HG03025 (cell line): ENCODE results near the gene DOCK10.

Experiments
- ATAC-seq: cut with Tn5 transposase; IDR thresholded peaks from one replicate; pipeline ENCODE4 v1.9.1; 2021; ENCODE audit warnings: mild to moderate bottlenecking, moderate library complexity; ENCODE audit not compliant: unreplicated experiment, low FRiP score

The DOCK10 gene

DNA sequence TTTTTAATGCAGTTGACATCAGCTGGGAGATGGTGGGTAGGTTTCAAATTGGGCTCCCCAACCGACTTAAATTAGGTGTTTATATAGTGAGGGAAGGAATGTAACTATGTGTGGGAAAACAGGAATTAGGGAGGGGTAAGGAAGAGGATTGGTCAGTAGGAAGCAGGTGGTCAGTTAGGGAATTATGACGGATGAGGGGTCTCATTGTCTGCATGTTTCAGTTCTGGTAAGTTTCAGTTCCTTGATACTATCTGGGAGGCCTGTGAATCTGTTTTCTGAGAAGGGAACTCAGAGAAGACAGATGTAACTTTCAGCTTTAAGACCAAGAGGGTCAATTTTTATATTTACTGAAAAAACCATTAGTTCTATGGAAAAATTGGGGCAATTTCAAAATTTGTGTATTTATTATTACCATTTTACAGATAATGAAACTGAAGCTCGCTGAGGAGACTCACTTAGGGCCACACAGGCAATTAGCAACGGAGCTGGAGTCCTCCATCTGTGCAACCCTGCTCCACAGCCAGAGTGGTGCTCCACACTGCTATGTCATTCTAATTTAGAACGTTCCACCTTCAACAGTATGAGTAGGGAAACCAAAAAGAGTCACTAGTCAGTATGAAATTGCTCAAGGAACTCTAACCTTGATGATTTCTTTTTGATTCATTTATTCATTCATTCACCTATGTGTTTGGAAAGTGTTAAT is 290.1 kb downstream of the DOCK10 start:
- ATAC-seq: no peak

DNA sequence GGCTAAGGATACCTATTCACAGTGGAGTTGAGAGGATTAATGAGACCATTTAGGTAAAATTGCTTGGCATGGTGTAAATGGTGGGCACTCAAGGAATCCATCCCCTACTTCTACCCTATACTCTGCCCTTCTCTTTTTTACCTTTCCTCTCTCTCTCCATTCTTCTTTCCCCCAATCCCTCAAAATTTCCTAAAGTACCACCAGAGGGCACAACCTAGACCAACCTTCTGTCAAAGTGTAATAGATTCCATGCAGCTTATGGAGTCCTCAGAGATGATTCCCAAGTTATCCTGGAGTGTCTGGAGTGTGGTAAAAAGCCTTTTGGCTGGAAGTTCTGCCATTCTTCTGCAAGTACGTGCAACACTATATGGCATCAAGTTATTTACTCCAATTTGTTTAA is 293.1 kb downstream of the DOCK10 start:
- no peak for ATAC-seq

GRCh38 chr2:224747765-224748164 is 294.5 kb downstream of the DOCK10 start:
- ATAC-seq: no peak

DNA sequence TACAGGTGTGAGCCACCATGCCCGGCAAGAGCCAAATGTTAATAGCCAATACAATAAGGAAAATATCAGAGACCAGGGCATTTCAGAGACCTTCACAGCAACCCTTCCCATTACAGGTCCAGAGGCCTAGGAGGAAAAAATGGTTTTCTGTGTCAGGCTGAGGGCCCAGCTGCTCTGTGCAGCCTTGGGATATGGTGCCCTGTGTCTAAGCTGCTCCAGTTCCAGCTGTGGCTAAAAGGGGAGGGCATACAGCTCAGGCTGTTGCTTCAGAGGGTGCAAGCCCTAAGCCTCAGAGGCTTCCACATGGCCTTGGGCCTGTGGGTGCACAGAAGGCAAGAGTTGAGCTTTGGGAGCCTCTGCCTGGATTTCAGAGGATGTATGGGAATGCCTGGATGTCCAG is 306.0 kb downstream of the DOCK10 start:
- no peak for ATAC-seq

GRCh38 chr2:224734949-224735348 is 307.3 kb downstream of the DOCK10 start:
- ATAC-seq: no peak

DNA sequence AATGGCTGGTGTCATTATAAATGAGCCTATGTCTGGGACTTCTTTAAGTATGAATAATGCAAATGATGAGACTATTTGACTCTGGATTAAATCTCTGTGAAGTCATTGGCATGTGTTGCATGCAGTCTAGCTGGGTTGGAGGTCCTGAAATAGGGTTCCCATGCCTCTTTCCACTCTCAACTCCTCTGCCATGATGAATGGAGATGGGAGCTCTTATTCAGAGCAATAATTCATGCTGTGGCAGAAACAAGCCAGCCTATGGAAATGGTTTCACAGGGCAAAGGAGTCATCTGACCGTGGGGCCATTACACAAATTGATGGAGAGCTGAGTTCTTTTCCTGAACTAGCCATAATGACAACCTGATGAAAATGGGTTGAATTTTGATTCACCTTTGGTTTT is 310.6 kb downstream of the DOCK10 start:
- ATAC-seq: no peak

GRCh38 chr2:224729435-224729834 is 312.8 kb downstream of the DOCK10 start:
- no peak for ATAC-seq

- ATAC-seq: no peak
Observed at GRCh38 chr2:224724331-224724730, 317.9 kb downstream of the DOCK10 start.

DNA sequence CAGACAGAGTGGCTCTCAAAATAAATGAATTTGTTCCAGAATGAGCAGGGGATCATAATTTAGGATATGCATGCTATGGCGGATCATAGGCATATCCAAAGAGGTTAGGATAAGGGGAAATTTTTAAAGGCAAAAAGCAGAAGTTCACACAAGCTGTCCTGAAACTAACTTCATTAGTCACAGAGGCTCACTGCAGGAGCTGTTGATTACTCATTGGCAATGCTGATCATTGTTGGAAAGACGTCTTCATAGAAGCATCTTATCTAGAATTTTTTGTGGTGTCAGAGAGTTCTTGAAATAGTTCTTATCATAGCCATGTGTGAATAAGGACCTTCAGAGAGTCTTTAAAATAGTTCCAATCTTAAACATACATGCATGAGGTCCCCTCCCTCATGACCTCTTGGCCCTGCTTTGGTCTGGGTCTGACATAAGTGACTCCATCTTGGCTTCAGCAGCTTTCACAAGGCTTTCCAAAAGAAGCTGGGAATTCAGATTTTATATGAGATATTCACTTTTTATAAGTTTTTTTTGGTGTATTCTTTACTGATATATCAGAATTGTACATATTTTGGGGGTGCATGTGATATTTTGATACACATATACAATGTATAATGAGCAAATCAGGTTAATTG is 318.6 kb downstream of the DOCK10 start:
- ATAC-seq: no peak

- no peak for ATAC-seq
Observed at GRCh38 chr2:224722770-224723169, 319.5 kb downstream of the DOCK10 start.

GRCh38 chr2:224722250-224722649 is 320.0 kb downstream of the DOCK10 start:
- no peak for ATAC-seq

GRCh38 chr2:224716921-224717320 is 325.3 kb downstream of the DOCK10 start:
- ATAC-seq: no peak

- no peak for ATAC-seq
Observed at GRCh38 chr2:224716201-224716600, 326.1 kb downstream of the DOCK10 start, which contains the start of gene CCDC195. Gene CCDC195, minus strand, starts transcription at chr2:224716365. Its CDS starts 0 bp downstream, at chr2:224716365.
